Right ventricle myocardium superior (tissue), 1 donor: Measurements from ENCODE around the gene SARDH. TPM values are rescaled to one million over a fixed set of nuclear protein-coding genes. Genes with fewer than 3 reads are reported as not detected.
"Not testable (repeated sequence)": the region's sequence is repeated elsewhere in the genome, so short reads cannot be mapped to it uniquely, and the experiment has no call there.

Experiments used
- ATAC-seq: fragments of 200-7000 bp; cut with Tn5 transposase; one replicate; pipeline ENCODE4 v1.9.1; 2020; ENCODE audit warnings: mild to moderate bottlenecking; ENCODE audit not compliant: poor library complexity
- DNase-seq: peaks from one replicate; pipeline ENCODE4 v3.0.0-alpha.2; 2020
- intact Hi-C: fragments of 100-400 bp; cut with DNase I; formaldehyde crosslinking; loops from one replicate; pipeline ENCODE4 v1.11.2; 2022
- total RNA-seq: library from RNA; stranded (reverse); fragmentation: NEBNext Ultra II Directional; extraction: Animal tissue kit (Norgen Biotek cat#: 25700); gene quantifications from one replicate; pipeline ENCODE4 v1.2.1, GENCODE V29; 2021
- donor health status: DM: no; HTN: yes; CAD: no; lungs with severe emphysema.

SARDH gene
- total RNA-seq, 1 donor from 2014 or later: 0.94 TPM

DNA sequence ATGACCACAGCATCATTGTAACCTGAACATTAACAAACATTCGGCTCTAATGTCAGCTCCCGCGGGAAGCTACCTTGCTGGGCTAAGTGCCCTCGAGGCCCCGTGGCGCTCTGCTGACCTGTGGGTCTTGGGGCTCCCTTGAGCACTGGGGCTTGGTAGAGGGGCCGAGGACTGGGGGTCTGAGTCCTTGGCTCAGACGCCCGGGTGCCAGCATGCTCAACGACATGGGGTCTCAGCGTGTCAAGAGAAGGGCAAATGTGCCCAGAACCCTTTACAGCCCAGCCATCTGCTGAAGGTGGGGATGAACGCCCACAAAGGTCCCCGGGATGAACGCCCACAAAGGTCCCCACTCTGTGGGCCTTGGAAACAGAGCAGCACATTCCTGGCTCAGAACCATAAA lies 39.7 kb upstream of the SARDH start:
- intact Hi-C loops: no loop called here
- ATAC-seq (no peak), DNase-seq (peak; percentile 35)

DNA sequence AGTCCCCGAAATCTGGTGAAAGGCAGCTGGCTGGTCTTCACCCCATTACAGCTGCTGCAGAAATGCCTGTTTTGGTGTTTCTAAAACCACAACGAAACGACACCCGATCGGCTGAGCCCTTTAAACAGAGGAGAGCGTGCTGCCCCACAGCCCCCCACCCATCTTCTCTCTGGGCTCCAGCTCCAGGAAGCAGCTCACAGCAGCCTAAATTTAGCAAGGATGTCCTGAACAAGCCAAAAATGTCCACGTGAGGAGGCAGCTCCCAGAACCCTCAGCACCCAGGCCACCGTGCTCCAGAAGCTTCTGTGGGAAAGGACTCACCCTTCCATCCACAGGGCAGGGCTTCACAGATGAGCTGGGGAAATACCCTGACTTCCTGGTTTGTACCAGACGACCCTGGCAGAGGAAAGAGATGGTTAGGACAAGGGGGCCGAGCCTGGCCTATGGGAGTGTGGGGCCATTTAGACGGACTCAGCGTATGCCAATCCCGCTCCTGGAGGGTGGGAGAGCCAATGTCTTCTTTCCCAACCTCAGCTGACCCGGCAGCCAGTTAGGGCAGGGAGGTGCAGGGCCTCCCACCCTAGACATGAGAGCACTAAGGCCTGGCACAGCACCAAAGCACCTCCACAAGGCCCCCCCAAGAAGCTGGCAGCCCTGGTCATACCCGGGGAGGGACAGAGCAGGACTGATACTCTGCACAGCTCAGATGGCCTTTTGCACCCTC lies 39.1 kb upstream of the SARDH start:
- intact Hi-C loops: no loop called here
- peak; percentile 8 for ATAC-seq
- peak; percentile 28 for DNase-seq

DNA sequence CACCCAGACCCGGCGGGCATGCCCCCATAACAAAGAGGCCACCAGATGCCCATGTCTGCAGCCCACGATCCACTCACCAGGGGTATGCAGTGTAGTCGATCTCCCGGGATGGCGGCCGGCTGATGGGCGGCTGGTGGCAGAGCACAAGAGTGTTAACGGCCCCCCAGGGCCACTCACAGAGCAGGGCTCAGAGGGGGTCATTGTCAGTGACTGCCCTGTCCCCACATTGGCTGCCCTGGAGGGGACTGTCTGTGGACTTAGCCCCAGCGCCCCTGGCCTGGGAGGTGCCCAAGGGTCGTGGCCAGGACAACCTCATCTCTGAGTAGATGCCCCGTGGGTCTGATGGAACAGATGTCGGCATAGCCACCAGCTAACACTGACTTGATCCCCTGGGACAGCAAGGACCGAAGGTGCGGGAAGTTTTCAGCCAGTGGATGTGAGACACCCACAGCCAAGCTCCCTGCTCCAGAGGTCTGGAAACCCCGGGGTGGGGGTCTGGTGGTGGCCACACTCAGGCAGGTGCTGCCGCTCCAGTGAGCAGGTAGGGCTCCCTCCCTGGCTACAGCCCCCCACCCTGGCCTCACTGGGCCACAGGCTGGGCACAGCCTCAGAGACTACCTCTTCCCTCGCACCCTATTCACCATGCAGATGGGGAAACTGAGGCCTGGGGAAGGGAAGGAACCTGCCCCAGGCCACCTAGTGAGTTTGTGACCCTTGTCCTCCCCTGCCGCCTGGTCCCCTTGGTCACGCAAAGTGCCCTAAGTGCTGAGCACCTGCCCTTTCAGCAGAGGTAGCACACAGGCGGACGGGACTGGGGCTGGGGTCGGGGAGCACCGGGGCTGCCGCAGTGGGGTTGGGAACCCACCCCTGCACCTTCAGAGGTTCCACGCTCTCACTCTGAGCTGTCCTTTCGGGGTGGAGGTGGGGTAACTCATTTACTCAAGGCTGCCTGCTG lies 38.1 kb upstream of the SARDH start:
- peak; percentile 30 for DNase-seq
- ATAC-seq: no peak
- intact Hi-C loops: no loop called here

DNA sequence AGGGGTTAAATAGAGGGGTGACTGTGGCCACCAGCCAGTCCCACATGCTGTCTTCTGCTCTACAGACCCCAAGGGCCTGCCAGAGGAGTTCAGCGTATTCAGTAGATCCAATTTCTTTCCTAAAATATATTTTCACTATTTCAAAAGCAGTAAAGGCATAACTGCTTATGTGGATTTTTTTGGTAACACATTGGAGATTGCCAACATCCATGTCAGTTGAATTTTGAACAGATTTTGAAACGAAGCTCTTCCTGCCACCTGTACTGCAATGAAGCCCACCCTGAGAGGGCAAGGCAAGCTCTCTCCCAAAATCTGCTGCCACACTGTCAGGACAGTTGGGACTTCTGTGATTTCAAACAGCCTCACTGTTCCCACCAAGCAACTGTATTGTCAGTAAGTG lies 37.1 kb upstream of the SARDH start:
- no peak for ATAC-seq
- intact Hi-C loops: no loop called here

DNA sequence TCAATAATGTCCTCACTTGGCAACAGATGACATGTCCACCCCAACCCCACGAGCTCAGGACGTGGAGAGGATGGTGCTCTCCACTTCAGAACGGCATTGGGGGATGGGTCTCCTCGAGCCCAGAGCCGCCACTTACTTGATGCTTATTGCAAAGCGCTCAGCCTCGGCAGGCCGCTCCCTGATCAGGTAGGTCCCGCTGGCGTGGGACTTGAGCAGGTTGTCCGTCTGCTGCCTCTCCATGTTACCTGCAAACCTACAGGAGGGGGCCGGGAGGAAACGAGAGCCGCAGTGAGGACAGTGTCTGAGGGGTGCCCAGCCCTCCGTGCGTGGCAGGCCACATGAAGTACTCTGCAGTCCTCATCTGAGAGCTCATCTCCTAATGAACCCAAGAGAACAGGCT lies 36.6 kb upstream of the SARDH start:
- intact Hi-C loops: no loop called here
- no peak for ATAC-seq

More for the DNA sequence above, 37.1 kb upstream of the SARDH start:
- no peak for DNase-seq

DNA sequence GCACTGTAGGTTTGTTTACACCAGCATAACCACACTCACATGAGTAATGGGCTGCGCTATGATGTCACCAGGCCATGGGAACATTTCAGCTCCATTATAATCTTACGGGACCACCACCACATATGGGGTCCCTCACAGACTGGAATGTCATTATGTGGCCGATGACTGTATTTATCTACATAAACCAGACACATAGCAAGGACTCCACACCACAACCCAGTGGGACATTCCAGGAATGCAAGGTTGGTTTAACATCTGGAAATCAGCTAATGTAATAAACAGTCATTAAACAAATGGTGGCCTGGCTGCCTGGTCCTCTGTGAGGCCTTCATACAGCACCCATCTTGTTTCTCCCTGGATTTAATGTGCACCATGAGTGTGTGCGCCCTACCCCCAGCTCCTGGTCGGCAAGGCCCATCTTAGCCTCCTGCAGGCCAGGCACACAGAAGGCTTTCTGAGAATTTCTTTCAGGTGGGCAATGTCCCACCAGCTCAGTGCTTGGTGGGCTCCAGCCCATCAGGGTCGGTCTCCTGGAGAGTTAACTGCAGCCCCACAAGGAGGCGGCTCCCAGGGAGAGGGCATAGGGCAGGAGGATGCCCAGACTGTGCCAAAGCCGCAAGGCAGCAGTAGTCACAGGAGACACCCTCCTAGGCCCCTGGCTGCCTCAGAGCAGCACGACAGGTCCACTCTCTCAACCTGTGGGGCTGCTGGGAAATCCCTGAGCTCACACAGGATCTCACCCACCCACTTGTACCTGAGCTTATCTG lies 35.9 kb upstream of the SARDH start:
- DNase-seq: no peak
- intact Hi-C loops: no loop called here
- ATAC-seq: no peak

More for the DNA sequence above, 36.6 kb upstream of the SARDH start:
- peak; percentile 42 for DNase-seq

DNA sequence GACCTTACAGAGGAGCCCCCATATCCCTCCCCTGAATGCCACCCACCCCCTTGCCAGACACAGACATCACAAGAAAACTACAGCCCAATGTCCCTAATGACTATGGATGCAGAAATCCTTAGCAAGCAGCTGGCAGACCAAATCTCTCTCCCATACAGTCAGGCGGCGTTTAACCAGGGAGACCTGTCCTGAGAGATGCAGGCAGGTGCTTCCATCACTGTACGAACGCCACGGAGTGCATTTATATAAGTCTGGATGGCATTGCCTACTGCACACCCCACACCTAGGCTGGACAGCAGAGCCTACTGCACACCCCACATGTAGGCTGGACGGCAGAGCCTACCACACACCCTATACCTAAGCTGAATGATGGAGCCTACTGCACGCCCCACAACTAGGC lies 34.4 kb upstream of the SARDH start:
- ATAC-seq (no peak), DNase-seq (no peak)
- intact Hi-C loops: no loop called here

DNA sequence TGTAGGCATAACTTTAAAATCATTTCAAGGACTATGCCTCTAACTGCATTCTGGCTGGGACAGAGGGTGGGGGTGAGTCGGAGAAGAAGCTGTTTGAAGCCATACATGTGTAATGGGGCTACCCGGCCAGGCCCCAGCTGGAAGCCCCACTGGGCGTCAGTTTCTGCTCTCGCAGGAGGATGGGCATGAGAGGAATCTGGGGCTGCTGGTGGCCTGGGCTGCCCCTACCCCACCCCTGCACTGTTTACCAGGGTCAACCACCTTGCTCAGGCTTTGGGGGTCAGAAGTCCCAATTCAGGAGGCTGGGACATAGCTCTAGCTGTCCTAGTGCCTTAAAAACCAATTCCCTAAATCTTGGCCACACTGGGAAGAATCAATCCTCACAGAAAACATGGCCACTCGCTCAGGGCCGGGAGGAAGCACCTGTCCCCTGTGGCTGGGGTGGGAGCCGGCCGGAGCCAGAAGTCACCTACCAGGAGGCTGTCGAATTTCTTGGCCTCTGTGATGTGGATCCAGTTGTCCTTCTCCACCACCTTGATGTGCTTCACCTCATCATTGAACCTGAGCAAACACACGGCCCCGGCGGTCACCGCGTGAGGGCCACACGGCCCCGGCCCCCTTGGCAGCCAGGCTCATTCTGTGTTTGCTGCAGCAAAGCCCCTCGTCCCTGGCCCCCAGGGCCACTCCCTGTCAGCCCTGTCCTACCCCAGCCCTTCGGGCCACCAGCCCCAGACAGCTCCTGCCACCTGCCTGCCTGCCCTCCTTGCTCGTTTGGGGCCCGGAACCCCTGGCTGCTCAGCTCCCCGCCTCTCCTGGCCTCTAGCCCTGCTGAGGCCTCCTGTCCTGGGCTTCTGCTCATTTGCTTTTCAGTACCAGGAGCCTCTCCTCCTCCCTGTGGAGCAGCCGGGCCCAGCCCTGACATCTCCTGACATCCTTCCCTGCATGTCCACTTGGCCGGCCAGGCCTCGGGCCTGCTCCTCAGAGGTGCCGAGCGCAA lies 33.6 kb upstream of the SARDH start:
- intact Hi-C loops: no loop called here
- ATAC-seq (no peak), DNase-seq (peak; percentile 27)

DNA sequence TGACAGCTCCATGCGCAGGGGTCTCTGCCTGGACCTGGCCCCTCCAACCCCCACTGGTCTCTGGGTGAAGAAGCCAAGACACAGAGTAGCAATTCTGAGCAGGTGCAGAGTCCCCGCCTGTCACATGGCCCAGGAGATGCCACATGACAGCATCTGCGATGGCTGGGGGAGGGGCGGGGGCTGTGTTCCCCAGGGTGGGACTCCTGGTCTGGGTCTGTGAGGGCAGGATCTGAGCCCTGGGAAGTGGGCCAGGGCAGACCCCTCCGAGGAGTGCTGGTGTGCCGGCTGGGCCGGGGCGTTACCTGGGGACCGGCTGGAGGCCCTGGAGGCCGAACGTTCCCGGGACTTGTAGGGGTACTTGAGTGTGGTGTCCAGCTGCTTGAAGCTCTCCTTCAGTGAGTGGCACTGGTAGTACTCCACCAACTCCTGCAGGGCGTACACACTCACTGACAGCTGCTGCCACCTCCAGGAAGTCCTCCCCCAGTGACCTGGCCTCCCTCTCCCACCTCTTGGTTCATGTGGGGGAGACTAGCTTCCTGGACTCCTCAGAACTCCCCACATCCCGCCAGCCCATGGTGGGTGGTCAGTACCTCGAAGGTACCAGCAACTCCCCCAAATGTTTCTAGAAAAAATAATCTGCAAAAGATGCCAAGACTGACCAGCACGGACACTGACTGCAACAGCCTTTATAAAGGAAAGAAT lies 32.1 kb upstream of the SARDH start:
- peak; percentile 34 for DNase-seq
- intact Hi-C loops: no loop called here
- ATAC-seq: no peak

DNA sequence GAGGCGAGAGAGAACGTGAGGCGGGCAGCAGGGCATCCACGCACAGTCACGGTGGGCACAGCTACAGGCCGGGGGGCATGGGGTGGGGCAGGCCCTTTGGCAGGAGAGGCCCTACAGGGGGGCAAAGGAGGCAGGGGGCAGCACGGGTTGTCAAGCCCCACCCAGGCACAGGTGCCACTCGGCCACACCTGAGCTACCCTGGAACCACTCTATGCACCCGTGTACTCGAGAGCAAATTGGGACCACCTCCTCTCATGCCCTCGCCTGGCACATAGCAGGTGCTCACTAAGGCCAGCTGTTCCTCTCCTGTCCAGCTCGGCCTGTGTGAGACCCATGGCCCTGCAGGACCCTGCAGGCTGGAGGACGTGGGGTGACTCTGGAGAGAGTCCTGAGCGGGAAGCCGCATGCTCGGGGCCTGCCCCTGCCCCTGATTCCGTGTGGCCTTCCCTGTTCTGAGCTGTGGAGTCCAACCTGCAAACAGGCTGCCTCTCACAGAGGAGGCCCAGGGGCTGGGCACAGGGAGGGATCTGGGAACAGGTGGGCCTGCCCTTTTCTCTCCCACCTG lies 31.4 kb upstream of the SARDH start:
- no peak for ATAC-seq
- intact Hi-C loops: no loop called here
- DNase-seq: peak; percentile 24

DNA sequence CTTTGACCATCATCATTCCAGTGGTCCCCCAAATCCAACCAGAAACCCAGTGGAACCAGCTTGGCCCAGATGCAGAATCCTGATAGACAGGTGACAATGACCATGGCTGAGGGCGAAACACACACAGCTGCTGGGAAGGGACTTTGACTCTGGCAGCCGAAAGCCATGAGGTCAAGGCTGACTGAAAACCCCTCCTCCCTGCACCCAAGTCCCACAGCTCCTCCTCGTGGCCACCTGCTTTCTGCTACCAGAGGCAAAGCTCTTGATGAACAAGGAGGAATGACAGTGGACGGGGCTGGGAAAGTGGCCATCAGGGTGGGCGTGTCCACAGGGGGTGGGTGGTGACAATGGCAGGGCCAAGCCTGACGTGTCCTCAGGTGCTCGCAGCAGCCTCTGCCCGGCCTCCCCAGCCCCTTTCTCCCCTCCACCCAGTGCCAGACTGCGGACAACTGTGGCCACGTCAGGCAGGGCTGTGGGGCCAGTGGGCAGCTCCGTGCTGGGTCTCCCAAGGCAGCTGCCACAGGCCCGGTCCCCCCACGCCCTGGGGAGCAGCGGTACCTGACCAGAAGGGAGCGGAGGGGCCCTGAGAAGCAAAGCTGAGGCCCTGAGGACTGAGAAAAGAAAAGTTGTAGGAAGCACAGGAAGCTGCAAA lies 30.8 kb upstream of the SARDH start:
- intact Hi-C loops: no loop called here
- ATAC-seq (peak; percentile 15), DNase-seq (peak; percentile 37)

DNA sequence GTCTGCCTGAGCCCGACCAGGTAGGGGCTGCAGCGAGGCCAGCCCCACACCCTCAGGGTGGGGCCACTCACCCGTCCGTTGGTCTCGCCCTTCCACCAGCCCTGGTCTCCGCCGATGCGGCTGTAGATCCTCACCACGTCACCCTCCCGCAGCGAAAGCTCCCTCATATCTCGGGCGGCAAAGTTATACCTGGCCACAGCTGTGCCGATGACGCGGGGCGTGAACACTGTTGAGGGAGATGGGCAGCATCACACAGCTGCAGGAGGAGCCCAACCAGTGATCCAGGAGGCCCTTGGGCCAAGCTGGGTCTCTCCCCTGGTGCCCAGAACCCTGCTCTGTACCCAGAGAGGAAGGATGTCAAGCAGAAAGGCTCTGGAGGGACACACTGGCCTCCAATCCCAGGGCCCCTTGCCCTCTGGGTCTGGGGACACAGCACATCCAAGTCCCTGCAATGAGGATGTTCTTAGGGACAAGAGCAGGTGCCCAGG lies 30.3 kb upstream of the SARDH start:
- DNase-seq (peak; percentile 18), ATAC-seq (no peak)
- intact Hi-C loops: no loop called here

DNA sequence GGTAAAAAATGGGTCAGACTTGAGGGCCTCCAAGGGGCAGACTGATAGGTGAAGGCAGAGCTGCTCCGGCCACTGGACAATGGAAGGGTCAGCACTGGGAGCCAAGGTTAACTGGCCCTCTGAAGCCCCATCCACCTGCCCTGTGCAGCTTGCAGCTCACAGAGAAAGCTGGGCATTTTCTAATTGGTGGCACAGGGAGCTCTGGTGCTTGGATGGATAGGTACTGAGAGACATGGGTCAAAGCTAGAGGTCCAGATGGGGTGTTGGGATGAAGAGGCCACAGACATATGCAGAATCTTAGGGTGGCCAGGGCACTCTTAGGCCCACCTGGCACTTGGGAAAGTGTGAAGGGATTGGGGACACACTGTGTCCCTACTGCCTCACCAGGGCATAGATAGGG lies 29.5 kb upstream of the SARDH start:
- intact Hi-C loops: no loop called here
- ATAC-seq: no peak
- DNase-seq: no peak

DNA sequence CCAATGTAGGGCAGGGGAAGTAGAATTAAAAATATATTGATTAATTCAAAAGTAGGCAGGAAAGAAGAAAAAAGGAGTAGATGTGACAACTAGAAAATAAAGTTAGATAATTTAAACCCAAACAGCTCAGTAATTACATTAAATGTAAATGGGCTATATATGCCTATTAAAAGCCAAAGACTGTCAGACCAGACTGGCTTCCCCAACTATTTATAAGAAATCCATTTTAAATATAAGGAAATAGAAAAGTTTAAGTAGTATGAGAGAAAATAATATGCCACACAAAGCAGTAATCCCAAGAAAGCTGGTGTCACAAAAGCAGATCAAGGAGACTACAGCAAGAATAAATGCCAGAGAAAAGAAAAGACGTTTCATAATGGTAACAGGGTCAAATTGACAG lies 28.9 kb upstream of the SARDH start:
- ATAC-seq: no peak
- intact Hi-C loops: no loop called here
- DNase-seq: no peak

DNA sequence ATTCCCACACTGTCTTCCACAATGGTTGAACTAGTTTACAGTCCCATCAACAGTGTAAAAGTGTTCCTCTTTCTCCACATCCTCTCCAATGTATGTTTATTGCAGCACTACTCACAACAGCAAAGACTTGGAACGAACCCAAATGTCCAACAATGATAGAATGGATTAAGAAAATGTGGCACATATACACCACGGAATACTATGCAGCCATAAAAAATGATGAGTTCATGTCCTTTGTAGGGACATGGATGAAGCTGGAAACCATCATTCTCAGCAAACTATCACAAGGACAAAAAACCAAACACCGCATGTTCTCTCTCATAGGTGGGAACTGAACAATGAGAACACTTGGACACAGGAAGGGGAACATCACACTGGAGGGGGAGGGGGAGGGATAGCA lies 28.1 kb upstream of the SARDH start:
- ATAC-seq, DNase-seq, intact Hi-C loops: not testable (repeated sequence)
